ENCODE data around the gene IFT43. TPM values are rescaled to one million over a fixed set of nuclear protein-coding genes. Genes with fewer than 3 reads are reported as not detected.

IFT43 gene
- total RNA-seq, 1 donor from 2014 or later, result 36.9 TPM

GRCh38 chr14:75984674-75985073, 889 bp upstream of the IFT43 start:
- Mint-ChIP-seq H3K36me3 (no peaks in the 10 kb centered on the region), H3K27me3 (peaks cover 3% of the 10 kb centered on the region), H3K4me1 (ENCODE audit: unreplicated experiment) (peaks cover 42% of the 10 kb centered on the region), H3K27ac (peak overlapping the region; percentile 91), H3K9me3 (no peaks in the 10 kb centered on the region), H3K4me3 (peak overlapping the region; percentile 96)
- TF ChIP-seq CTCF (conservative IDR thresholded peaks at IDR 0.05), result no peak
- DNase-seq (ENCODE audit: extremely low spot score, unreplicated experiment), result no peak

- Mint-ChIP-seq H3K27ac (peak overlapping the region; percentile 91), H3K4me3 (peak overlapping the region; percentile 96), H3K4me1 (ENCODE audit: unreplicated experiment) (peaks cover 25% of the 10 kb centered on the region), H3K36me3 (peaks cover 5% of the 10 kb centered on the region), H3K27me3 (peaks cover 3% of the 10 kb centered on the region), H3K9me3 (no peaks in the 10 kb centered on the region)
- TF ChIP-seq CTCF (conservative IDR thresholded peaks at IDR 0.05), result no peak
- no peak for DNase-seq (ENCODE audit: extremely low spot score, unreplicated experiment)
Observed at GRCh38 chr14:75986439-75986765, 839 bp downstream of the IFT43 start.

GRCh38 chr14:75987201-75987970, 1.8 kb downstream of the IFT43 start:
- Mint-ChIP-seq H3K27me3 (no peaks in the 10 kb centered on the region), H3K27ac (no peak overlapping the region), H3K36me3 (peaks cover 5% of the 10 kb centered on the region), H3K4me1 (ENCODE audit: unreplicated experiment) (peaks cover 19% of the 10 kb centered on the region), H3K4me3 (peak overlapping the region; percentile 22), H3K9me3 (no peaks in the 10 kb centered on the region)
- DNase-seq (ENCODE audit: extremely low spot score, unreplicated experiment), result no peak
- no peak for TF ChIP-seq CTCF (conservative IDR thresholded peaks at IDR 0.05)

DNA sequence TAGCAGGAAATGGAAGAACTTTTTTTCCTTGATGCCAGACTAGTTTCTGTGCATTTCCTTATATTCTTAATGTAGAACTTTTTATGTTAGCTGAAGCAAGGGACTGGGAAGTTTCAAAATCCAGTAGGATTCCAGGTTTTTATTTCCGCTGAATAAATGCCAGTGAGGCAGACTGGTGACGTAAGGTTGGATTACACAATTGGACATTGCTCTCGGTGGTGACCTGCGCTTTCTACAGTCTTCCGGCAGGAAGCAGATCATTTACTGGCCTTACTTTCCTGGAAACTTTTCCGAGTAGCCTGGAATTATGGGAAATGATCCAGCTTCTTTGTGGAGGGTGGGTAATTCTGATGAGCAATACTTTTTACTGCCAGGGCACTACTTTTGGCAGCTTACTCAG, 3.6 kb downstream of the IFT43 start:
- H3K36me3 Mint-ChIP-seq, result peaks cover 13% of the 10 kb centered on the region
- DNase-seq (ENCODE audit: extremely low spot score, unreplicated experiment), result no peak
- no peaks in the 10 kb centered on the region for H3K27me3 Mint-ChIP-seq
- peaks cover 19% of the 10 kb centered on the region for H3K4me1 Mint-ChIP-seq (ENCODE audit: unreplicated experiment)
- no peak for TF ChIP-seq CTCF (conservative IDR thresholded peaks at IDR 0.05)
- H3K9me3 Mint-ChIP-seq, result no peaks in the 10 kb centered on the region
- no peak overlapping the region for H3K27ac Mint-ChIP-seq
- H3K4me3 Mint-ChIP-seq, result no peak overlapping the region

DNA sequence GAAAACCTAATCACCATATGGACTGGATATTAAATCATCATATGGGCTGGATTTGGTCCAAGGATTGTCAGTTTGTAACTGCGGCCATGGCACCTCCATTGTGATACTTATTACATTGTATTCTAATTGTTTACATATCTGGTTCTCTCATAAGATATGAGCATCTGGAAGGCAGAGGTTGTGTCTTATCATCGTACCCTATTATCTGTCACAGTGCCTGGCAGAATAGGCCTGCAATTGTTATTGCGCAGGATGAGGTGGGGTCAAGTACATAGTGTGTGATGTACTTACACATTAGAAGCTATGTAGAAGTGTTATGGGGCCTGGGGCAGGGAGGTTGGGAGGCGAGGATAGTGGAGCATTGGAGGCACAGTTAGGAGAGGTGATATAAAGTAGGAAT, 4.7 kb downstream of the IFT43 start:
- no peak overlapping the region for H3K27ac Mint-ChIP-seq
- H3K36me3 Mint-ChIP-seq, result peaks cover 22% of the 10 kb centered on the region
- H3K4me3 Mint-ChIP-seq, result no peak overlapping the region
- TF ChIP-seq CTCF (conservative IDR thresholded peaks at IDR 0.05), result no peak
- DNase-seq (ENCODE audit: extremely low spot score, unreplicated experiment), result no peak
- no peaks in the 10 kb centered on the region for H3K9me3 Mint-ChIP-seq
- no peaks in the 10 kb centered on the region for H3K27me3 Mint-ChIP-seq
- peaks cover 16% of the 10 kb centered on the region for H3K4me1 Mint-ChIP-seq (ENCODE audit: unreplicated experiment)

Measured in type B pancreatic cell (in vitro differentiated cells).